HG03060 (cell line): ENCODE data around the gene TSHZ2.
"Not testable (repeated sequence)": the region's sequence is repeated elsewhere in the genome, so short reads cannot be mapped to it uniquely, and the experiment has no call there.

Source experiments
- ATAC-seq: cut with Tn5 transposase; IDR thresholded peaks from one replicate; pipeline ENCODE4 v1.9.1; 2021; ENCODE audit warnings: low read depth, moderate number of reproducible peaks; ENCODE audit not compliant: unreplicated experiment

TSHZ2 gene

GRCh38 chr20:53389516-53390300, 417.6 kb downstream of the TSHZ2 start:
- ATAC-seq: no peak

DNA sequence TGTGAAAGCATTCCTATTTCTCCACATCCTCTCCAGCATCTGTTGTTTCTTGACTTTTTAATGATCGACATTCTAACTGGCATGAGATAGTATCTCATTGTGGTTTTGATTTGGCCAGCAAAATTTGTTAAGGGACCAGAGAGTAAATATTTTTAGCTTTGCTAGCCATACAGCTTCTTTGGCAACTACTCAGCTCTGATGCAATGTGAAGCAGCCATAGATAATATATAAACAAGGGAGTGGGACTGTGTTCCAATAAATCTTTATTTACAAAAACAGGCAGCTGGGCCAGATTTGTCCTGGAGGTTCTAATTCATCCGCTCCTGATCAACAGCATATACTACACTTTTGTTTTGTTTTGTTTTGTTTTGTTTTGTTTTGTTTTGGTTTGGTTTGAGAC, 418.6 kb downstream of the TSHZ2 start:
- no peak for ATAC-seq

- no peak for ATAC-seq
These were observed 422.3 kb downstream of the TSHZ2 start for GRCh38 chr20:53394433-53394832.

DNA sequence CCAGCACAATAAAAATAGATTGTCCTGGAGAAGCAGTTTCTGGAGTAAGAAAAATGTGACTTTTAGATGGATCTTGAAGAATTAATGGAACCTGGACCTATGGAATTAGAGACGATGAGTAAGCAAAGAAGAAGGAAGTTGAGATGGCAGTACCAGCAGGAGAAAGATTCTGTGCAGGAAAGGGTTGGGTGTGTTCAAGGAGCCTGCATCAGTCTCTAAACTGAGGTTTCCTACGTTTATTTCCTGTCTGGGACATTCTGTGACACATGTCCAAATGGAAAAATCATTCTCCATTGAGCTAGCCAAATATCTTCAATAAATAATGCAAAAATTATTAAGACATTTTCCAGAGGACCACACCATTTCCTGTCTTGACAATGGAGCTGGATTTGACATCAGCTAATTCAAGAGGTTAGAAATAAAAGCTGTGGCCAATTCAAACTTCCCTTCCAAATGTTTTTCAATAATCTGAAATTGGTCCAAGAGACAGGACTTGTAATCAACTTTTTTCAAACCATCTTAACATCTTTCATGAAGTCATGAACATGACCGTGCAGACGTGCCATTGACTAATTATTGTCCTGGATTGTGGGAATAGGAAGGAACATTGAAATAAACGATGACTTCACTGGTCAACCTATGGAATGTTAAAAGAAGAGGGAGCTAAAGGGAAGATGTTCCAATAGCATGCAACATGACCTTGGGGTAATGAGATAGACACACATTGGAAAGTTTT, 423.2 kb downstream of the TSHZ2 start:
- no peak for ATAC-seq

DNA sequence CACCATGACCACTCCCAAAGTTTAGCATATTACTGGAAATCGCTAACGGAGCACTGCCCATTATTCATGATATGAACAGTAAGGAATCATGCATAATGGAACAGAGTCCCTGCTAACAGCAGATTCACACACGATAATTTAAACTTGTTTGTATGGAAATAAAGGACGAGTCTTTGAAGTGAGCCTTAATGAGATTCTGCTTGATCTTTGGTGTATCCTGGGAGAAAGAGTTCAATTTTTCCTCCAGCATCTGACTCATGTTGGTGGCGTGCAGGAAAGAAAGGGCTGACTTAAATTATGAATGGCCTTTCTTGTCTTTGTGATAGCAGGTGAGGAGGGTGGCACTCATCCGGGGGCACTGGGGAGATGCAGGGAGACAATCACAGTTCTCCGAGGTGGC, 426.9 kb downstream of the TSHZ2 start:
- ATAC-seq: no peak

- no peak for ATAC-seq
These were observed 427.6 kb downstream of the TSHZ2 start for GRCh38 chr20:53399592-53400335.

- no peak for ATAC-seq
These were observed 430.3 kb downstream of the TSHZ2 start for GRCh38 chr20:53402233-53403005.

GRCh38 chr20:53403029-53403428, 430.9 kb downstream of the TSHZ2 start:
- no peak for ATAC-seq

DNA sequence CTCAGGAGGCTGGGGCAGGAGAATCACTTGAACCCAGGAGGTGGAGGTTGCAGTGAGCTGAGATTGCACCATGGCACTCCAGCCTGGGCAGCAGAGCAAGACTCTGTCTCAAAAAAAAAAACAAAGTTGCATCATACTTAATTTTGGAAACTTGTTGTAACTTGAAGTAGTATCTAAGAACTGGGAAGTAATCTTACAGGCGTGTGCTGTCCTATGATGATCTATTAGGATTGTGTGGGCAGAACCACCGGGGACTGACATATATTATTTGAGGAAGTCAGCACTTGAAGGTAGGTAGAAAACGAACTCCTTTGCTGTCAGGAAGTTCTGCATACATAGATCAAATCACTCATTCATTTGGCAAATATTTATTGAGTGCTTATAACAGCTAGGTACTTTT, 433.0 kb downstream of the TSHZ2 start:
- no peak for ATAC-seq

GRCh38 chr20:53406580-53406979, 434.4 kb downstream of the TSHZ2 start:
- no peak for ATAC-seq

- ATAC-seq: no peak
These were observed 436.7 kb downstream of the TSHZ2 start for GRCh38 chr20:53408691-53409446.

DNA sequence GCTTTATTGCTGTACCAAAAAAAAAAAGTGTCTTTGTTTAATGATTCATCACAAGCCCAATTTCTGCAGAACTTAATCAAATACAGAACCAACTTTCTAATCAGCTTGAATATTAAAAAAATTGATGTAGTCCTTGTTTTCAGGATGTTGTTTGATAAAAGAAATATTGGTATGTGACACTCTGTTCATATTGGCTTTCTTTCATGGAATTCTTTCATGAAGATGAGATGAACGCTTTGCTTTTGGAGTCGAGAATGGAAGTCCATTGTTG, 437.2 kb downstream of the TSHZ2 start:
- no peak for ATAC-seq

DNA sequence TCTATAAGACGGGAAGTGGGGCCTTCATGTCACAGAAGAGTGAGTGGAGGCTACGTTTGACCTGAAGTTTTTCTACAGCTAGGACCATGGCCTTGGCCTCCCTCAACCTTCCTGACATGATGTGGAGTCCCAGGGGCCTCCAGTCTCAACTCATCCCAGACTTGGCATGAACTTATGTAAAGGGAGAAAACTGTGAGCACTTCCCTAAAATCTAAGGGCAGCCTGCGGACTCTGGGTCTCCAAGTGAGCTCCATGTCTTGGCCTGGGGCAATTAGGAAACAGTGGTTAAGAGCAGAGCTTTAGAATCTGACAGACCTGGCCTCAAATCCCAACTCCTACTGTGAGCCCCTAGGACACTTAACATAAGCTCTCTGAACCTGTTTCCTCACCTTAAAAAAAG, 439.0 kb downstream of the TSHZ2 start:
- ATAC-seq: no peak

DNA sequence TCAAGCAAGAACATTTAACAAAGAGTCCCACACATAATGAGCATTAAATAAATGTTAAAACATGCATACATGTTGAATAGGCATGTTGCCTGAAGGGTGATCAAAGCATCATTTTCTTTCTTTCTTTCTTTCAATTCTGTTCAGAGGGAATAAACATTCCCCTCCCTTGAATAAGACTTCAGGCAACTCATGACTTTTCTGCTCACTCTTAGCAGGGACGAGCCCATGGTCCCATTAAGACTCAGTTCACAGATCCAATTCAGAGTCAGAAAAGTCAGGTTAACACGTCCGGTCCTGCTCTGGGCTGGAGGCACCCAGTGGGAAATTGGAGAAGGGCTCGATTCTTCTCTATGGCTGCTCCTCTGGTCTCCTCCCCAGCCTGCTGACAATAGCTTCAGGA, 439.7 kb downstream of the TSHZ2 start:
- ATAC-seq: no peak

DNA sequence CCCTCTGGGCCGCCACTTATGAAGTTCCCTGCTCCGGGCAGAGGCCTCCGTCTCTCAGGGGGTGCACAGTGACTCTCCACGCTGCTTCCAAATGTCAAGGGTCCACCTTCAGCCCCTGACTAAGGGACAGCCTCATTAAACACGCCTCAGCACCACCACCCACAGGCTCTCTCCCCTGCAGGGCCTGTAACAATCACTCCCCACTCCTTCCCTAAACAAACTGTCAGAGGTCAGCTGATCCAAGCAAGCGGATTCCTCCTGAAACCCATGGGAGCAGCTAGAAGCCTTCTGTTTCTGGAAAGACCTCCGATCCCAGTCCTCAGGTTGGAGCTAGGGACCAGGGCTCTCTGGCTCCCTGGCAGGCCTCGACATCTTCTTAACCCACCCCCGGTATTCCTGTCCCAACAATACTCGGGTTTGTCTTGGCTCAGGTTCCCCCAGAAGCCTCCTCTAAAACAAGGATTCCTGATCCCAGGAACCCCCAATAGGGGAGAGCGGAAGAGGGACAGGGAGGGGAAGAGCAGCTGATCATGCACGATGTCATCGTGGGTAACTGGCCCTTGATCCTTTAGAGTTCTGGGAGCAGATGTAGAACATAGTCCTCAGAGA, 440.5 kb downstream of the TSHZ2 start:
- ATAC-seq: no peak

- peak; percentile 63 for ATAC-seq
These were observed 441.1 kb downstream of the TSHZ2 start for GRCh38 chr20:53413186-53413631.

DNA sequence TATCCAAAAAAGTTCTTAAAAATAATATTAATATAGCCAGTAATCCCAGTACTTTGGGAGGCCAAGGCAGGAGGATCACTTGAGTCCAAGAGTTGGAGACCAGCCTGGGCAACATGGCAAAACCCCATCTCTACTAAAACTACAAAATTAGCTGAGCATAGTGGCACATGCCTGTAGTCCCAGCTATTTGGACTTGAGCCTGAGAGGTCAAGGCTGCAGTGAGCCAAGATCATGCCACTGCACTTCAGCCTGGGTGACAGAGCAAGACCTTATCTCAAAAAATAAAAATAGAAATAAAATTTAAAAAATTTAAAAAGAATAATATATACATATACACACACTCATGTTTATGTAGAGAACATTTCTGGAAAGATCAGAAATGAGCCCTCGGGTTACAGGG, 441.7 kb downstream of the TSHZ2 start:
- not testable (repeated sequence) for ATAC-seq

- ATAC-seq: no peak
These were observed 447.7 kb downstream of the TSHZ2 start for GRCh38 chr20:53419693-53420460.

- no peak for ATAC-seq
These were observed 449.2 kb downstream of the TSHZ2 start for GRCh38 chr20:53421343-53421742.
